GM23338 (cell line): ENCODE results near the gene OR8S1. TPM values are rescaled to one million over a fixed set of nuclear protein-coding genes. Genes with fewer than 3 reads are reported as not detected.

Experiments
- ATAC-seq: fragments of 200-7000 bp; cut with Tn5 transposase; 3 replicates; pipeline ENCODE4 v1.9.1; 2020
- DNase-seq: peaks from one replicate; pipeline ENCODE4 v3.0.0-alpha.2; 2015; ENCODE audit warnings: low spot score
- H2AFZ ChIP-seq: fragments of 200-600 bp; sonication (generic); 2 replicates; pipeline ENCODE4 v1.8.0; 2016; ENCODE audit warnings: antibody characterized with exemption, mild to moderate bottlenecking, moderate library complexity
- H3F3A ChIP-seq: fragments of 200-600 bp; sonication (generic); replicated peaks from 2 replicates; pipeline ENCODE4 v1.8.0; 2017; ENCODE audit warnings: antibody characterized with exemption, mixed run types, low read depth
- H3K27ac ChIP-seq: fragments of 200-600 bp; sonication (generic); 2 replicates; pipeline ENCODE4 v1.6.1; 2016; ENCODE audit warnings: low read depth
- H3K27me3 ChIP-seq: fragments of 200-600 bp; sonication (generic); 2 replicates; pipeline ENCODE4 v1.8.0; 2016; ENCODE audit warnings: mild to moderate bottlenecking, mixed run types, moderate library complexity; ENCODE audit not compliant: insufficient read depth
- H3K36me3 ChIP-seq: fragments of 200-600 bp; sonication (generic); 2 replicates; pipeline ENCODE4 v1.8.0; 2016; ENCODE audit warnings: mild to moderate bottlenecking; ENCODE audit not compliant: insufficient read depth
- H3K4me1 ChIP-seq: fragments of 200-600 bp; sonication (generic); 2 replicates; pipeline ENCODE4 v1.8.0; 2016; ENCODE audit warnings: mild to moderate bottlenecking, moderate library complexity; ENCODE audit not compliant: insufficient read depth
- H3K4me2 ChIP-seq: fragments of 200-600 bp; sonication (generic); 2 replicates; pipeline ENCODE4 v1.7.1; 2017; ENCODE audit warnings: mixed run types
- H3K4me3 ChIP-seq: fragments of 200-600 bp; sonication (generic); 2 replicates; pipeline ENCODE4 v1.6.1; 2016; ENCODE audit warnings: mixed run types
- H3K79me2 ChIP-seq: fragments of 200-600 bp; sonication (generic); replicated peaks from 2 replicates; pipeline ENCODE4 v1.8.0; 2017; ENCODE audit warnings: mild to moderate bottlenecking; ENCODE audit not compliant: insufficient read depth
- H3K9me2 ChIP-seq: fragments of 200-600 bp; sonication (generic); 2 replicates; pipeline ENCODE4 v1.8.0; 2017; ENCODE audit not compliant: insufficient read depth
- H4K20me1 ChIP-seq: fragments of 200-600 bp; sonication (generic); replicated peaks from 2 replicates; pipeline ENCODE4 v1.8.0; 2017; ENCODE audit warnings: mild to moderate bottlenecking; ENCODE audit not compliant: insufficient read depth
- H3K27ac Mint-ChIP-seq: 2 replicates; pipeline ENCODE4 v1.8.0; 2020; ENCODE audit warnings: inconsistent platforms, mild to moderate bottlenecking, moderate library complexity, mixed read lengths
- H3K27me3 Mint-ChIP-seq: 3 replicates; pipeline ENCODE4 v1.8.0; 2022; ENCODE audit warnings: low read depth, mild to moderate bottlenecking, moderate library complexity, mixed read lengths, inconsistent platforms; ENCODE audit not compliant: insufficient read depth, poor library complexity
- H3K36me3 Mint-ChIP-seq: 3 replicates; pipeline ENCODE4 v1.8.0; 2021; ENCODE audit warnings: low read depth, mild to moderate bottlenecking, inconsistent platforms, moderate library complexity, mixed read lengths
- H3K4me1 Mint-ChIP-seq: 3 replicates; pipeline ENCODE4 v1.8.0; 2020; ENCODE audit warnings: mild to moderate bottlenecking, inconsistent platforms, mixed read lengths
- H3K4me3 Mint-ChIP-seq: 3 replicates; pipeline ENCODE4 v1.8.0; 2021; ENCODE audit warnings: moderate library complexity, mild to moderate bottlenecking, inconsistent platforms, mixed read lengths
- H3K9me3 Mint-ChIP-seq: 3 replicates; pipeline ENCODE4 v1.8.0; 2020; ENCODE audit warnings: moderate library complexity, mild to moderate bottlenecking, inconsistent platforms, mixed read lengths
- CREB1 ChIP-seq: fragments of 250-450 bp; sonication (Bioruptor Pico); IDR thresholded peaks from 2 replicates; pipeline ENCODE4 v1.5.0; 2020; ENCODE audit warnings: low read depth, mild to moderate bottlenecking, moderate library complexity
- CTCF ChIP-seq, 2 experiments: fragments of 200-600 bp in 1 of 2; sonication (generic) in 1 of 2; conservative IDR thresholded peaks; 2 replicates each; pipeline versions ENCODE4 v1.5.1 to v1.6.1; 2016 to 2017; ENCODE audit warnings: antibody characterized with exemption in 2 of 2, low read depth in 2 of 2, mild to moderate bottlenecking in 2 of 2, moderate library complexity in 1 of 2
- EZH2 ChIP-seq: fragments of 200-600 bp; sonication (generic); IDR thresholded peaks from one replicate; pipeline ENCODE4 v1.8.0; 2017; ENCODE audit warnings: antibody characterized with exemption, mild to moderate bottlenecking, low read depth; ENCODE audit not compliant: unreplicated experiment
- JUNB ChIP-seq: IDR thresholded peaks from one replicate; pipeline ENCODE4 v1.6.1; 2016; ENCODE audit warnings: antibody characterized with exemption; ENCODE audit not compliant: unreplicated experiment
- POLR2AphosphoS5 ChIP-seq: IDR thresholded peaks from 2 replicates; pipeline ENCODE4 v1.6.1; 2016; ENCODE audit warnings: antibody characterized with exemption, low read depth
- REST ChIP-seq: IDR thresholded peaks from one replicate; pipeline ENCODE4 v1.6.1; 2018; ENCODE audit warnings: antibody characterized with exemption; ENCODE audit not compliant: unreplicated experiment
- STAT1 ChIP-seq: IDR thresholded peaks from one replicate; pipeline ENCODE4 v1.6.1; 2016; ENCODE audit warnings: antibody characterized with exemption; ENCODE audit not compliant: unreplicated experiment
- ZNF114 ChIP-seq: fragments of 250-450 bp; sonication (Bioruptor Pico); IDR thresholded peaks from 2 replicates; pipeline ENCODE4 v1.5.0; 2020; ENCODE audit warnings: mild to moderate bottlenecking, moderate library complexity
- ZNF331 ChIP-seq: fragments of 250-450 bp; sonication (Bioruptor Pico); IDR thresholded peaks from 2 replicates; pipeline ENCODE4 v1.5.0; 2020; ENCODE audit warnings: low read depth, mild to moderate bottlenecking, moderate library complexity
- ZNF462 ChIP-seq: fragments of 250-450 bp; sonication (Bioruptor Pico); IDR thresholded peaks from 2 replicates; pipeline ENCODE4 v1.5.0; 2020; ENCODE audit warnings: mild to moderate bottlenecking, moderate library complexity
- polyA plus RNA-seq: library from polyadenylated mRNA; unstranded; fragments of >200 nt; fragmentation: Nextera tagmentation; extraction: Ambion mirVana; gene quantifications from 2 replicates; pipeline ENCODE4 v1.2.1, GENCODE V29; 2016
- total RNA-seq: library from RNA; depleted of rRNA; stranded (reverse); fragments of >200 nt; shearing (Covaris generic); gene quantifications from 2 replicates; pipeline ENCODE4 v1.2.3, GENCODE V29; 2014
- TF ChIP-seq, protein P1 (sequence below): IDR thresholded peaks from 2 replicates; pipeline ENCODE4 v1.6.1; 2016; ENCODE audit warnings: antibody characterized with exemption

Gene OR8S1
- total and polyA plus RNA-seq, 2 experiments from 2014 or later = not detected

DNA sequence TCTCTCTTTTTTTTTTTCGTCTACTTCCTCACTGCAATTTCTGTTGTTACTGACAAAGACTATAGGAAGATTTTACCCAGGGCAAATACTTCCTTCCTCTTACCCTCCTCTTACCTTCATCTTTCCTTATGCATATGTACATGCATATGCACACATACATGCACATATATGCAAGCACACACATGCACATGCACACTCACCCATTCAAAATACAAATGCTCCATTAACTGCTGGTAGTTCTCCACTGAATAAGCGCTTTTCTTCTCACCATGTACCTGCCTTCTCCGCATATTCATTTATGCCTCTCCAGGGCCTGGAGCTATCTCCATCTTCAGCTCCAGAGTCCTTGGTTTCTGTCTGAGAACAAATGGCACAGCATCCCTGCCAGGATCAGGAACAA is 42.5 kb upstream of the OR8S1 start:
- H3K27ac ChIP-seq = no peak overlapping the region
- H3K79me2 ChIP-seq = no peaks in the 10 kb centered on the region
- peaks cover 4% of the 10 kb centered on the region; the same call in 1 of the 2 replicates for H3K9me2 ChIP-seq
- H3K4me2 ChIP-seq = no peak overlapping the region
- no peak overlapping the region for H2AFZ ChIP-seq
- peaks cover 3% of the 10 kb centered on the region for H3K27me3 Mint-ChIP-seq
- H3K4me1 Mint-ChIP-seq = peaks cover 4% of the 10 kb centered on the region; the same call in 2 of the 3 replicates
- no peaks in the 10 kb centered on the region for H3K36me3 Mint-ChIP-seq
- no peaks in the 10 kb centered on the region for H4K20me1 ChIP-seq
- no peaks in the 10 kb centered on the region for H3K4me1 ChIP-seq
- no peak overlapping the region for H3K4me3 ChIP-seq
- DNase-seq (no peak), ATAC-seq (no peak)
- no peak overlapping the region for H3K27ac Mint-ChIP-seq
- no peak overlapping the region for H3K4me3 Mint-ChIP-seq
- H3K9me3 Mint-ChIP-seq = peaks cover 14% of the 10 kb centered on the region; the same call in 2 of the 3 replicates
- no peaks in the 10 kb centered on the region; the same call in 1 of the 2 replicates for H3K36me3 ChIP-seq
- no peaks in the 10 kb centered on the region for H3K27me3 ChIP-seq
- TF ChIP-seq ZNF462 = no peak
- TF ChIP-seq EZH2 = no peak
- no peak for TF ChIP-seq ZNF114 (CRISPR knock-in tag)
- TF ChIP-seq JUNB = no peak
- no peak for TF ChIP-seq REST
- TF ChIP-seq ZNF331 (CRISPR knock-in tag) = no peak
- TF ChIP-seq POLR2AphosphoS5 = no peak
- TF ChIP-seq, protein P1, sequence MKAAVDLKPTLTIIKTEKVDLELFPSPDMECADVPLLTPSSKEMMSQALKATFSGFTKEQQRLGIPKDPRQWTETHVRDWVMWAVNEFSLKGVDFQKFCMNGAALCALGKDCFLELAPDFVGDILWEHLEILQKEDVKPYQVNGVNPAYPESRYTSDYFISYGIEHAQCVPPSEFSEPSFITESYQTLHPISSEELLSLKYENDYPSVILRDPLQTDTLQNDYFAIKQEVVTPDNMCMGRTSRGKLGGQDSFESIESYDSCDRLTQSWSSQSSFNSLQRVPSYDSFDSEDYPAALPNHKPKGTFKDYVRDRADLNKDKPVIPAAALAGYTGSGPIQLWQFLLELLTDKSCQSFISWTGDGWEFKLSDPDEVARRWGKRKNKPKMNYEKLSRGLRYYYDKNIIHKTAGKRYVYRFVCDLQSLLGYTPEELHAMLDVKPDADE = no peak
- no peak for TF ChIP-seq STAT1
- no peak for TF ChIP-seq CREB1 (CRISPR knock-in tag)
- no peak for TF ChIP-seq CTCF (conservative IDR thresholded peaks at IDR 0.05; ENCODE audit: low read depth in 2 of 2)
- H3F3A ChIP-seq = no peaks in the 10 kb centered on the region
